Smooth muscle cell of the coronary artery (primary cell): ENCODE data around the gene LDHAL6A. TPM values are rescaled to one million over a fixed set of nuclear protein-coding genes. Genes with fewer than 3 reads are reported as not detected.

Experiments used
- total RNA-seq: library from RNA; depleted of rRNA; stranded (reverse); fragments of >200 nt; gene quantifications from 2 replicates; pipeline ENCODE4 v1.2.3, GENCODE V29; 2014; ENCODE audit warnings: low replicate concordance

The LDHAL6A gene
- total RNA-seq = not detected in 2 replicates

DNA sequence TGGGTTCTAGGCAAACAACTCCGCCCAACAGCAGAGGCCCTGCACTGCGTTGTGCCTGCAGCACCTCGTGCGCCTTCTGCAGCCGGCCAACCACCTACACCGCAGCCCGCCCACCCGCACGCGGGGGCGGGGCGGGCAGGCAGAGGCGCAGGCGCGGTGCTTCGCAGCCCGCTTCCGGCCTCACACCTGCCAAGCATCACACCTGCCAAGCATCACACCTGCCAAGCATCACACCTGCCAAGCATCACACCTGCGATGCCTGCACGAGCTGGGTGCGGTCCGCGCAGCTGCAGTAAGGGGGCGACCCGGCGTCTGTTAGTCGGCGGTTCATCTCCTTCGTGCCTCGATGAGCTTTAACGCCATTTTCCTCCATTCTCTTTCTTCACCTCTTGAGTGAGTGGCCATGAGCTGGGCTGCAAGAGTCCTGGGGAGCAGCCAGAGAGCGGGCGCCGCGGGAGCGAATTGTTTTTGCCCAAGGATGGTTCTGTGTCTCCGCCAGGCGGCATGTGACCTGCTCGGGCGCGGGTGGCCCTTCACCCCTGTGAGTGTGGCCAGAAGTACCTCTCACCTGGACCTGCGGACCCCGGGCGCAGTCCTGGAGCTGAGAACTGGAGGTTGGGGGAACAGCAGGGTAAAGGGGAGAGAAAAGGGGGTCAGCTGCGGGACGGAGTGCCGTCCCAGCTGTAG lies at the start of gene LDHAL6A:
Gene LDHAL6A, plus strand, starts transcription at position 171 of the 687 bp plus-strand sequence. CDS start 825 bp downstream, outside the sequence.

DNA sequence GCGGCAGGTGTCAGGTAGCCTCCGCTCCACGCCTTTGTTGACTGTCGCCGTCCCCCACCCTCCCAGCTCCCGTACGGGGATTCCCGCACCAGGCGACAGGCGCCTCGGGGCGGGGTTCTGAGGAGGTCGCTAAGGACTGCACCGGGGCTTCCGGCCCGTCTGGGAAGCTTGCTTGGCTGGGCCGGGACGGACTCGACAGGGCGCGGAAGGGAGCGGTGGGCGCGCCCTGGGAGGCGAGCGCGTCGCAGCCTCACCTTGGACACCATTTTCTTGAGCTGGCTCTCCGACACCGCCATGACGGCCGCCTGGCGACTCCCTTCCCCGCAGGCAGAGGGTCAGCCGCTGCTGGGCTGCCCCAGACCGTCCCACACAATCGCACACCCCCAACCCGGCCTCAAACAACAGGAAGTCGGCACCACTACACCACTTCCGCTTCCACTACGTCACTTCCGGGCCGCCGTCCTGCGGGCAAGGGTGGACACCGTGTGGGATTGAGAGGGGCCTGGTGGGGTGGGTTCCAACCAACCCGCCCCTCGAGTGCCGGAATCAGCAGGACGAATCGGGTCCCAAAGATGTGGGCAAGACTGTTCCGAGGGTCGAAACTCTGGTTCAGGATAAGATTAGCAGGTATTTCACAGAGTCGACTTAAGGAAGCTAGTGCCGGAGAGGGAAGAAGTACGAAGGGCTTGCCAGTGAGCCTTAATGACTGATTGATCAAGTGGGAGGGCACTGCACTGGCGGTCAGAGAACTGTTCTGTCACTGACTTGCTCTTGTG lies 71.1 kb downstream of the LDHAL6A start, which contains the start of gene TSG101:
Gene TSG101, minus strand, starts transcription at position 422 of the 776 bp plus-strand sequence. Its CDS starts 126 bp downstream, at position 296.

Other genes with a start within 250 kb of the LDHAL6A start
- gene SAA4, start 219.1 kb upstream of the LDHAL6A start, total RNA-seq = not detected in 2 replicates
- 0.08 TPM in 1 of 2 replicates, not detected in the other for gene SAA2, start 207.2 kb upstream of the LDHAL6A start, total RNA-seq
- 0.45 TPM in 1 of 2 replicates, not detected in the other for gene SAA1, start 189.6 kb upstream of the LDHAL6A start, total RNA-seq
- gene HPS5, start 133.7 kb upstream of the LDHAL6A start, total RNA-seq = 21.2 and 97.6 TPM in 2 replicates
- gene GTF2H1, start 133.3 kb upstream of the LDHAL6A start, total RNA-seq = 35.2 and 49.8 TPM in 2 replicates
- 462 and 692 TPM in 2 replicates for gene LDHA, start 61.3 kb upstream of the LDHAL6A start, total RNA-seq
- gene LDHC, start 43.5 kb upstream of the LDHAL6A start, total RNA-seq = not detected in 2 replicates
- 53.7 and 56.7 TPM in 2 replicates for gene TSG101, start 71.1 kb downstream of the LDHAL6A start, total RNA-seq
- 14.4 and 18.6 TPM in 2 replicates for gene UEVLD, start 132.9 kb downstream of the LDHAL6A start, total RNA-seq
- 1.4 and 1.8 TPM in 2 replicates for gene MISFA, start 143.9 kb downstream of the LDHAL6A start, total RNA-seq
- gene SPTY2D1, start 178.5 kb downstream of the LDHAL6A start, total RNA-seq = 6.9 and 13.8 TPM in 2 replicates
- 0.47 and 0.68 TPM in 2 replicates for gene TMEM86A, start 242.9 kb downstream of the LDHAL6A start, total RNA-seq